AG08395 (cell line): ENCODE measurements around the gene HPCAL1.
A peak's percentile ranks its signal among the peaks of the same experiment; 100 is the strongest.
"Not testable (repeated sequence)": the region's sequence is repeated elsewhere in the genome, so short reads cannot be mapped to it uniquely, and the experiment has no call there.

Experiments
- DNase-seq: peaks from one replicate; pipeline ENCODE4 v3.0.0; 2012; ENCODE audit warnings: mixed read lengths, low spot score

The HPCAL1 gene

DNA sequence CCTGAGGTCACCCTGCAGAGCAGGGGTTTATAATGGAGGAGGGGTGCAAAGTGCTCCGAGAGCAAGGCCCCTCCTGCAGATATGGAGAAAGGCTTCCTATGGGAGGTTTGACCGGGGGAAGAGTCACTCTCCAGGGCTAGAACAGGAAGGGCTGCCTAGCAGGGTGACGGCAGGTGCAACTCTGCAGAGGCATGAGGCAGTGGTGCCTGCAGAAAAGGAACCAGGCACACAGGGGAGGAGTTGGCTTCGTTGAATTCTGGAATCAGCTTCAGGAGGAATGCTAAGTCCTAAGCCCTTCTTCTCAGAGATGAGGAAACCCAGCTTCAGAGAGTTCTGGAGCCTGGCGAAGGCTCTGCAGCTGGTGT is 17.5 kb upstream of the HPCAL1 start:
- DNase-seq = no peak

DNA sequence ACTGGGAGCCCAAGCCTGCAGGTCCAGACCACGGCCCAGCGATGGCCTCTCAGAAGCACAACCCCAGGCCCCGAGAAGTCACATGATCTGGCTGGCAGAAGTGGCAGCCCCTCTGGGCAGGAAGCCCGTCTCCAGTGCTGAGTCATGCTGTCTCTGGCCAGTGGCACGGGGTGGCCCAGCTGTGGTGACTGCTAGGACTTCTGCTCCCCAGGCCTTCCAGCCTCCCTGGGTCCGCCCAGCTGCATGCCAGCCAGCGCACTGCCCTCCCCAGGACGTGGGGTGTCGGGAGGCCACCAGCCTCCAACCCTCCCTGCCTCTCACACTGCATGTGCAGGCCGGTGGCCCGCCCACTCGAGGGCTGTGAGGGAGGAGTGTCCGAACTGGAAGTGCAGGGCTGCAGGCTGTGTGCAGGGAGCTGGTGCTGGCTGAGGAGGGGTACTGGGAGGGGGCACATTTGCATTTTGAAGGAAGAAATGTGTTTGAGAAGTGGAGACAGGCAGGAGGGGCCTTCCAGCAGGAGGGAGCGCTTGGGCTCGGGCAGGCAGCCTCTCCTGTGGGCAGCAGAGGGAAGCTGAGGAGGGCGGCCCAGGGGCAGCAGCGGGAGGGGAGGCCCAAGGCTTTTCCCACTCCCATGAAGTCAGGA is 17.0 kb upstream of the HPCAL1 start:
- peak; percentile 85 for DNase-seq

DNA sequence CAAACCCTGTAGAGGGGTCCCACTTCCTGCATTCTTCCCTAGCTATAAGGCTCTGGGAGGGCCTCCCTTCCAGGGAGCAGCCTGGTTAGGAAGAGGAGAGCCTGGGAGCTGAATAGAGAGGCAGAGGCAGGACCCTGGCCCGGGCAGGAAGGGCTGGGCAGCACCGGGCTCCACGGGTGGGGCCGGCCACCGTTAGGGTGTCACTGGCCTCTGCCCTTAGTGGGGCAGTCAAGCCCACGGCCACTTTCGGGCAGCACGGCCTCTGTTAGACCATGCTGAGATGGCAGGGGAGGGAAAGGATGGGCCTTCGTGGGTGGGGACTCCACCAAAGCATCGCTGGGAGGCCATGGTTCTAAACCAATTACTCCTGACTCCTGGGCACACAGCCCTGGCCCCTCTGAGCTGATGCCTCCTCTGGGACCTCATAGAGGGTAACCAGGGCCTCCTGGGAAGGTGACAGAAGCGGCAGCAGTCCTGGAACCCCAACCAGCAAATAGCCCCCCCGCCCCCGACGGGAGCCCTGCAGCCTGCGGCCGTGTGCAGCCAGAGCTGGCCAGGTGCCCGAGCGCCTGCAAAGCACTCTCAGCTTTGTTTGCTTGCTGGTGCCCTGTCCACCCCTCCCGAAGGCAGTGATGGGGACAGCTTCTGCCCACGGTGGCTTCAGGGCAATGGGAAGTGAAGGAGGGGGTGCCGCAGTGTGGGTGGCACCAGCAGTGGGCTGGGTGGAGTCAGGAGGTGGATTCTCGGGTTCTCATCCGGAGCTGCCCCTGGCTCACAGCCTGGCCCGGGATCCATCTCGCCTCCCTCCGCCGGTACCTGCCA is 16.3 kb upstream of the HPCAL1 start:
- no peak for DNase-seq

- no peak for DNase-seq
These were observed 14.9 kb upstream of the HPCAL1 start for GRCh38 chr2:10287761-10288160.

- DNase-seq = no peak
These were observed 14.1 kb upstream of the HPCAL1 start for GRCh38 chr2:10288606-10289005.

DNA sequence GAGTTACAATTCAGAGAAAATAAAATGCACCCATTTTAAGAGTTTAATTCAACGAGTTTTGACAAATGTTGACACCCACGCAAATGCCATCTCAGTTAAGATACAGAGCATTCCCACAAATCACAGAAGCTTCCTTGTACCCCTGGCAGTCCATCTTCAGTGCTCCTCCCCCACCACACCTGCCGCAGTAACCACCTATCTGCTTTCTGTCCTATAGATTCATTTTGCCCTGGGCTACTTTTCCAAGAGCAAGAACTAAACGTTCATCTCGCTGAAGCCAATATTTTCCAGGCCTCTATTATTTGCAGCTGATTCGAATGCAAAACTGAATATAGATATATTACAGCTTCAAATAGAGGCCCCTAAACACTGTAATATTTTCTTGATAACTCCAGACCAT is 13.4 kb upstream of the HPCAL1 start:
- no peak for DNase-seq

DNA sequence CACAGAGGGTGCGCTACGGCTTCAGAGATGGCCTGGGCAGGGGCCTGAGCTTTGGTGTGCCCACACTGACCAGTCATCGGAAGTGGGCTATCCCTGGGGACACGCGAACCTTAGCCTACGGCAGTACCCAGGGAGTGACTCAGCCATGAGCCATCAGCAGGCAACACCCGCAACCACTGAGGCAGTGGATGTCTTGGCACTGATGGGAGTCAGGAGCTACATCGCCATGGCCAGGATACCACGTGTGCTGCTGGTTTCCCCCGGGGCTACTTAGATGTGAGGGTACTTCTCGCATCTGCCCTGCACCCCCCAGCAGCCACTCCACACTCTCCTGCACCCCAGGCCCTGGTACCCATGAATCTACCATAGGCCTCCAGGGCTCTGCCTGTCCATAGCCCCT is 12.8 kb upstream of the HPCAL1 start:
- DNase-seq = no peak

DNA sequence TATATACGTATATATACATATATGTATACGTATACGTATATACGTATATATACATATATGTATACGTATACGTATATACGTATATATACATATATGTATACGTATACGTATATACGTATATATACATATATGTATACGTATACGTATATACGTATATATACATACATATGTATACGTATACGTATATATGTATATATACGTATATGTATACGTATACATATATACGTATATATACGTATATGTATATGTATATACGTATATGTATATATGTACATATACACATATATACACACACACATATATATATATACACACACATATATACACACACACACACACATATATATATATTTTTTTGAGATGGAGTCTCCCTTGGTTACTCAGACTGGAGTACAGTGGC is 11.3 kb upstream of the HPCAL1 start:
- DNase-seq = not testable (repeated sequence)

- no peak for DNase-seq
These were observed 10.7 kb upstream of the HPCAL1 start for GRCh38 chr2:10292033-10292432.

DNA sequence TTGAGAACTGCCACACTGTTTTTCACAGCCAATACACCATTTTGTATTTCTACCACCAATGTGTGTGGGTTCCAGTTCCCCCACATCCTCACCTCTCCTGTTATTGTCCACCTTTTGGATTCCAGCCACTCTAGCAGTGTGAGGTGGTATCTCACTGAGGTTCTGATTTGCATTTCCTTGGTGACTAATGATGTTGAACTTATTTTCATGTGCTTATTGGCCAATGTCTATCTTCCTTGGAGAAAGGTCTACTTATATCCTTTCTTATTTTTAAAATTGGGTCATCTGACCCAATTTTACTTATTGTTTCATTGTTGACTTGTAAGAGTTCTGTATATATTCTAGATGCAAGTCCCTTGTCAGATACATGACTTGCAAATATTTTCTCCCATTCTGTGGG is 9.1 kb upstream of the HPCAL1 start:
- DNase-seq = no peak

DNA sequence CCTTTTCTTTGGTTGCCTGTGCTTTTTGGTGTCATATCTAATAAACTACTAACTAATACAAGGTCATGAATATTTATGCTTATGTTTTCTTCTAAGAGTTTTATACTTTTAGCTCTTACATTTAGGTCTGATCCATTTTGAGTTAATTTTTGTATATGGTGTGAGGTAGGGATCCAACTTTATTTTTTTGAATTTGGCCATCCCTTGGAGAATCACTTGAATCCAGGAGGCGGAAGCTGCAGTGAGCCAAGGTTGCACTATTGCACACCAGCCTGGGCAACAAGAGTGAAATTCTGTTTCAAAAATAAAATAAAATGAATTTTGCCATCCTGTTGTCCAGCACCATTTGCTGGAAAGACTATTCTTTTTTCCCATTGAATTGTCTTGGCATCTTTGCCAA is 8.6 kb upstream of the HPCAL1 start:
- no peak for DNase-seq

DNA sequence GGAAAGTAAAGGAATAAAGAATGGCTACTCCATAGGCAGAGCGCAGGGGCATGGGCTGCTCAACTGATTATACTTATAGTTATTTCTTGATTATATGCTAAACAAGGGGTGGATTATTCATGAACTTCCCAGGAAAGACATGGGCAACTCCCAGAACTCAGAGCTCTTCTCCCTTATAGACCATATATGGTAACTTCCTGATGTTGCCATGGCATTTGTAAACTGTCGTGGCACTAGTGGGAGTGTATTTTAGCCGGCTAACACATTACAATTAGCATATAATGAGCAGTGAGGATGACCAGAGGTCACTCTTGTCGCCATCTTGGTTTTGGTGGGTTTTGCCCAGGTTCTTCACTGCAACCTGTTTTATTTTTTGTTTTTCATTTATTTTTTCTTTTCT is 7.1 kb upstream of the HPCAL1 start:
- not testable (repeated sequence) for DNase-seq

GRCh38 chr2:10296142-10296541 is 6.6 kb upstream of the HPCAL1 start:
- no peak for DNase-seq

DNA sequence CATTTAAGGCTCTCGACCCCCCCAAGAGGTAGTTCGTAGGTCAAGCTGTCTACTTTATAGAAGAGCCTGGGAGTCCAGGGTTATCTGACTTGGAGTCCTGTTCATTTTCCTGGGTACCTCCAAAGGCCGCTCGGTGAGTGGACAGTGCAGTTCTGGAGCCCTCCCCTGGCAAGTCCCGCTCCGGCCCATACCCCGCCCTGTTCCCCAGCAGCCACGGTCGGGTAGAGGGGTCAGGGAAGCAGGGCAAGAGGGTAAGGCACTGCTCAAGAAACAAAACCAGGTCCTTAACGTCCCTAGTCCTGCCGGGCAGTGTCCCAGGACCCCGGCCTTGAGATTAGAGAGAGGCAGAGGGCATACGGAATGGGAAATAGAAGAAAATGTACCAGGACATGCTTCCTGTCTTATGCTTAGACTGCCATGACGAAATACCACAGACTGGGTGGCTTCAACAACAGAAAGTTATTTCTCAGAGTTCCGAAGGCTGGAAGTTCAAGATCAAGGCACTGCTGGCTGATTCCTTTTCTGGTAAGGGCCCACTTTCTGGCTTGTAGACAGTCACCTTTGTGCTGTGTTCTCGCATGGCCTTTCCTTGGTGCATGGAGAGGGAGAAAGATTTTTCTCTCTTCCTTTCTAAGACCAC is 5.4 kb upstream of the HPCAL1 start:
- DNase-seq = no peak

- DNase-seq = peak; percentile 93
These were observed 4.7 kb upstream of the HPCAL1 start for GRCh38 chr2:10297959-10298531.

- not testable (repeated sequence) for DNase-seq
These were observed 3.9 kb upstream of the HPCAL1 start for GRCh38 chr2:10298777-10299176.

- no peak for DNase-seq
These were observed 2.3 kb upstream of the HPCAL1 start for GRCh38 chr2:10300328-10300920.

DNA sequence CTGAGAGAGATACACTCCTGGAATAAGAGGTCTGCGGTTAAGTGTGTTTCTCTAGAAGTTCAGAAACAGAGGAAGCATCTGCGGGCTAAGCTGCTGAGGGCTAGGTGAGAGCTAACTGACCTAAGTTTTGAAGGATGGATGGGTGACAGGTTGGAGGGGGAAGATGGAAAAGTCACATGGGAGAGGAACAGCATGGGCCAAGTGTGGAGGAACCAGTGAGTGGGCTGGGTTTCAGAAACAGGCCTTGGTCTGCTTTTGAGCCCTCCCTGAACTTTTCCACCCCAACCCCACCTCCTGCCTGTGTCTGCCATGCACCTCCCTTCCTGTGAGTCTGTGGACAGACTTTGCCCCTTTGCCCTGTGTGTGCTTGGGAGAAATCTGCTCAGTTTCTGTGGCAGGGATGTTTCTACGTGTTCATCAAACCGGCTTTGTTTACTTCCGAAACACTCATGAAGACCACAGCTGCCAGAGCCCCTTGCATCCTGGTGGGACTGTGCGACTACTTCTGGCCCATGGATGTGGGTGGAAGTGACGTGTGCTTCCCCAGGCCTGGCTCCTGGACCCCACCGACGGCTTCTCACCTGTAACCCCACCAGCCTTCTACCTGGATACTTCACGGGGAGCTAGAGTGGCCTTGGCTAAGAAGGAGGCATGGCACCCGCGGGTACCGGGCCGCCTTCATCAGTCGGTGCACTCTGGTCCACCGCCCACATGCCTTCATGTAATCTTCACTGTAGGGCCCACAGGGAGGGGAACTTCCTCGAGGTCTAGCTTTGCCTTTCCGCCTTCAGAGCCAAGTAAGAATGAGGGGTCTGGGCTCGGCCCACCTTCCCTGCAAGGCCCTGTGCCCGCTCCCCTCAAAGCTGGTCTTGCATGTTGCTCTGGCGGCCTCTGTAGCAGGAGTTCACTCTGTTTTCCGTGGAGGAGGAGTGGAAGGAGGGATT is 1.4 kb upstream of the HPCAL1 start:
- DNase-seq = no peak

DNA sequence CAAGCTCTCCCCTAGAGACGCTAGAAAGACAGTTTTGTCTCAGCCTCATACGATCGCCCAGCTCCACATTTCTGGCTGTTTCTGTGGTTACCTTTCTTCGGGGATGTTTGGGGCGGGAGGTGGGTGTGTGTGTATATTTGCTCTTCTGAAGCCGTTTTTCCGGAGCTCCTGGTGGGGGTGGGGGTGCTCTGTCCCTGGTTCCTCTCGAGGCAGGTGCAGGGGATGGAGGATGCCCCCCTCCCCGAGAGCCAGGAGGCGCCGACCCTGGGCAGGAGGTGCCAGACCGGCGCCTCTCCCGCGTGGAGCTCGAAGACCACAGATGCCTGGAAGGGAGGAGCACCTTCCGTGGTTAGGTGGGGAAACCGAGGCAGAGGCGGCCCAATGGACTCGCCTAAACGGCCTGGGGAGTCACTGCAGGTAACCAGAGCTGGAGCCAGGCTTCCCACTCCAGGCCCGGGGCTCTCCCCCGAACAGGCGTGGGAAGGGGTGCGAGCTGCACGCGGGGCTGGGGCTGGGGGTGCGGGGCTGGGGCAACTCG is 694 bp upstream of the HPCAL1 start:
- DNase-seq = no peak

- DNase-seq = no peak
These were observed 533 bp downstream of the HPCAL1 start for GRCh38 chr2:10303181-10303693.
